ENCODE measurements around the gene ARPC5L. TPM values are rescaled to one million over a fixed set of nuclear protein-coding genes. Genes with fewer than 3 reads are reported as not detected.

ARPC5L gene
- total and polyA plus RNA-seq, 9 of the 15 experiments (the other 6 are each of a cell fraction or from before 2014, with no cell fraction given), result 25.4 to 113 (median 63.8) TPM

- CTCF ChIA-PET (ENCODE audit: low intra/inter-chr PET ratio), result interaction anchor here (1.1 kb wide), 1 partner anchor 97 kb away, joined by 3 read pairs; no protein-coding TSS in a partner anchor
- TSS peak; percentile 94 for BruUV-seq (replicated peaks)
- under 1% methylated on average over 80 of the region's 101 CpGs for WGBS (ENCODE audit: insufficient coverage, low coverage, missing lambda C conversion rate)
- ATAC-seq (peak; percentile 87), DNase-seq (ENCODE audit: extremely low read depth in 1 of 4, low spot score in 3 of 4) (peak; percentile 91 to 97 (median 94)), FAIRE-seq (peak; percentile 63)
- Histone ChIP-seq H4K20me1 (replicated peaks; ENCODE audit: control insufficient read depth, insufficient read depth, low read length) (peaks cover 25% of the 10 kb centered on the region), H3K4me2 (ENCODE audit: insufficient read depth, low read length) (peak overlapping the region; percentile 100), H2AFZ (ENCODE audit: low read depth, low read length) (peak overlapping the region; percentile 65), H3K9me1 (ENCODE audit: control insufficient read depth, insufficient read depth, low read length) (peaks cover 16% of the 10 kb centered on the region), H3K4me1 (replicated peaks in 1 of 2; ENCODE audit: control insufficient read depth in 2 of 2, insufficient read depth in 2 of 2, low read length in 2 of 2) (peaks cover 35 to 50% of the 10 kb centered on the region in 2 experiments), H3K9ac (ENCODE audit: insufficient read depth in 1 of 2, low read depth in 2 of 2, low read length in 2 of 2) (peak overlapping the region; percentile 98 to 99), H3K9me3 (replicated peaks; ENCODE audit: control insufficient read depth, insufficient read depth, low read depth, low read length) (no peaks in the 10 kb centered on the region), H3K27ac (ENCODE audit: extremely low read depth, low read depth, low read length) (peak overlapping the region; percentile 97), H3K4me3 (peak overlapping the region; percentile 91), H3K79me2 (ENCODE audit: control insufficient read depth, insufficient read depth, low read length) (peaks cover 72% of the 10 kb centered on the region), H3K27me3 (ENCODE audit: control insufficient read depth in 2 of 2, insufficient read depth in 2 of 2, low read length in 2 of 2) (no peaks in the 10 kb centered on the region), H3K36me3 (ENCODE audit: control insufficient read depth, insufficient read depth, low read length) (peaks cover 43% of the 10 kb centered on the region)
- intact Hi-C loops (cut with micrococcal nuclease) (loop anchor here (5.0 kb wide), 1 partner anchor 374 kb away; the partner anchor contains the start of gene HSPA5), in situ Hi-C loops (cut with MboI) (loop anchor here (10.0 kb wide), 1 partner anchor 276 kb away; the partner anchor contains the start of gene SCAI)
- POLR2A ChIA-PET, result interaction anchor here (0.6 to 1.5 kb wide), 7 partner anchors 10 to 360 kb away, joined by 3 to 6 read pairs (median 4); no protein-coding TSS in a partner anchor
- no peak for TF ChIP-seq IRF1 (CRISPR knock-in tag; IDR thresholded peaks at IDR 0.05; ENCODE audit: borderline replicate concordance)
- 0 out of 2 replicates have a peak, but pooled peaks have one; percentile 57 for TF ChIP-seq CBFB (CRISPR knock-in tag; IDR thresholded peaks at IDR 0.05)
- TF ChIP-seq RBBP5 (IDR thresholded peaks at IDR 0.05; ENCODE audit: borderline replicate concordance, insufficient read depth, low read length, poor library complexity, severe bottlenecking), result peak; percentile 66
- 0 out of 2 replicates have a peak, but pooled peaks have one; percentile 24 for TF ChIP-seq SMARCE1 (IDR thresholded peaks at IDR 0.05)
- peak; percentile 91 for TF ChIP-seq RBM22 (IDR thresholded peaks at IDR 0.05; ENCODE audit: low read depth, low read length, poor library complexity, severe bottlenecking)
- TF ChIP-seq MCM7 (IDR thresholded peaks at IDR 0.05), result no peak
- TF ChIP-seq NBN (IDR thresholded peaks at IDR 0.05; ENCODE audit: low read depth), result no peak
- no peak for TF ChIP-seq HNRNPUL1 (IDR thresholded peaks at IDR 0.05; ENCODE audit: low read length)
- no peak for TF ChIP-seq ZNF75A (CRISPR knock-in tag; IDR thresholded peaks at IDR 0.05)
- TF ChIP-seq CREB3L1 (IDR thresholded peaks at IDR 0.05; ENCODE audit: borderline replicate concordance, low read depth), result no peak
- TF ChIP-seq ZNF639 (CRISPR knock-in tag; conservative IDR thresholded peaks at IDR 0.05 in 1 of 2, IDR thresholded peaks at IDR 0.05 in 1 of 2), result peak in 1 of 2 experiments; percentile 78; a peak in 1 of 4 replicates
- 0 out of 2 replicates have a peak, but pooled peaks have one; percentile 15 for TF ChIP-seq PHB (CRISPR knock-in tag; IDR thresholded peaks at IDR 0.05)
- peak; percentile 48 for TF ChIP-seq SAP30 (IDR thresholded peaks at IDR 0.05; ENCODE audit: borderline replicate concordance, insufficient read depth, low read depth, low read length, poor library complexity, severe bottlenecking)
- no peak for TF ChIP-seq JUNB (CRISPR knock-in tag; conservative IDR thresholded peaks at IDR 0.05)
These were observed 6.9 kb downstream of the ARPC5L start for GRCh38 chr9:124868511-124869465.
